Endothelial cell of umbilical vein (primary cell): Measurements from ENCODE around the gene SH3GL3. TPM values are rescaled to one million over a fixed set of nuclear protein-coding genes. Genes with fewer than 3 reads are reported as not detected.

Experiments used
- BruUV-seq: library from RNA; stranded (reverse); fragments of 400-500 nt; replicated peaks from 2 replicates; lab custom pipeline; 2021; lab: Mats Ljungman, UMichigan
- CTCF ChIA-PET: fragments of 300-600, 350-600 bp; sonication (Branson Sonifier 250); formaldehyde crosslinking; loops from one replicate; lab custom pipeline; 2021; ENCODE audit warnings: antibody characterized with exemption, inconsistent platforms; lab: Charles Lee
- POLR2A ChIA-PET: fragments of 300-600, 350-600 bp; sonication (Branson Sonifier 250); formaldehyde crosslinking; loops from one replicate; lab custom pipeline; 2021; ENCODE audit warnings: antibody characterized with exemption, inconsistent platforms; lab: Charles Lee
- DNase-seq: peaks from one replicate; pipeline ENCODE4 v3.0.0-alpha.2; 2011; ENCODE audit warnings: low read depth, low spot score
- FAIRE-seq: peaks from 2 replicates; lab custom pipeline; 2011; peaks lifted over from hg19 to GRCh38; lab: Jason Lieb, UNC
- H2AFZ ChIP-seq: 2 replicates; pipeline ENCODE4 v1.6.0; 2012; ENCODE audit warnings: low read depth, low read length, control low read depth, inconsistent platforms
- H3K27ac ChIP-seq: 2 replicates; pipeline ENCODE4 v1.5.1; 2011; ENCODE audit warnings: low read depth, mild to moderate bottlenecking, control low read depth, low read length, moderate library complexity; ENCODE audit not compliant: insufficient read depth
- H3K27me3 ChIP-seq, 2 experiments: 2 replicates each; pipeline versions ENCODE4 v1.6.0 to v1.6.1; 2011; ENCODE audit warnings: low read length in 2 of 2, mixed read lengths in 1 of 2; ENCODE audit not compliant: control insufficient read depth in 2 of 2, insufficient read depth in 2 of 2
- H3K36me3 ChIP-seq, 2 experiments: 2 replicates in 1 of 2; 3 replicates in 1 of 2; pipeline ENCODE4 v1.5.1; 2011; ENCODE audit warnings: low read length in 2 of 2, mild to moderate bottlenecking in 1 of 2, moderate library complexity in 1 of 2; ENCODE audit not compliant: control insufficient read depth in 2 of 2, insufficient read depth in 2 of 2; ENCODE audit errors: extremely low read depth in 1 of 2
- H3K4me1 ChIP-seq: 3 replicates; pipeline ENCODE4 v1.5.1; 2011; ENCODE audit warnings: mild to moderate bottlenecking, low read length; ENCODE audit not compliant: control insufficient read depth, insufficient read depth; ENCODE audit errors: extremely low read depth
- H3K4me2 ChIP-seq: 2 replicates; pipeline ENCODE4 v1.6.1; 2011; ENCODE audit warnings: low read length, control low read depth, mixed read lengths; ENCODE audit not compliant: insufficient read depth
- H3K4me3 ChIP-seq, 3 experiments: fragments of 200-600 bp in 1 of 3; sonication (generic), shearing (Covaris generic) in 1 of 3; replicated peaks in 1 of 3; 2 replicates each; pipeline ENCODE4 v1.5.1; 2011 to 2016; ENCODE audit warnings: control low read depth in 3 of 3, low read length in 3 of 3, mild to moderate bottlenecking in 2 of 3, inconsistent platforms in 1 of 3, low read depth in 1 of 3, moderate library complexity in 1 of 3; ENCODE audit not compliant: insufficient read depth in 1 of 3
- H3K79me2 ChIP-seq: 2 replicates; pipeline ENCODE4 v1.6.0; 2012; ENCODE audit warnings: low read length, inconsistent platforms; ENCODE audit not compliant: control insufficient read depth, insufficient read depth
- H3K9ac ChIP-seq: replicated peaks from 2 replicates; pipeline ENCODE3; 2011; ENCODE audit warnings: low read length, control low read depth; ENCODE audit not compliant: insufficient read depth; ENCODE audit errors: extremely low read depth
- H3K9me1 ChIP-seq: replicated peaks from 3 replicates; pipeline ENCODE4 v1.6.0; 2011; ENCODE audit warnings: mild to moderate bottlenecking, low read length; ENCODE audit not compliant: control insufficient read depth, insufficient read depth; ENCODE audit errors: extremely low read depth
- H3K9me3 ChIP-seq: replicated peaks from 2 replicates; pipeline ENCODE4 v1.5.1; 2012; ENCODE audit warnings: low read length, inconsistent platforms; ENCODE audit not compliant: control insufficient read depth, insufficient read depth
- H4K20me1 ChIP-seq: replicated peaks from 2 replicates; pipeline ENCODE3; 2011; ENCODE audit warnings: mild to moderate bottlenecking, low read length; ENCODE audit not compliant: control insufficient read depth, insufficient read depth; ENCODE audit errors: extremely low read depth
- CTCF ChIP-seq, 2 donors: IDR thresholded peaks; 1 replicate in 1 of 2; 2 replicates in 1 of 2; pipeline ENCODE4 v1.5.1; 2011; ENCODE audit warnings: low read length in 2 of 2, mild to moderate bottlenecking in 2 of 2, moderate library complexity in 2 of 2, control low read depth in 1 of 2, inconsistent platforms in 1 of 2, low read depth in 1 of 2; ENCODE audit not compliant: insufficient read depth in 1 of 2; ENCODE audit errors: extremely low read depth in 1 of 2
- EZH2 ChIP-seq: IDR thresholded peaks from 2 replicates; pipeline ENCODE4 v1.6.1; 2012; ENCODE audit warnings: borderline replicate concordance, low read depth, mild to moderate bottlenecking, moderate library complexity, low read length, inconsistent platforms; ENCODE audit not compliant: severe bottlenecking
- FOS ChIP-seq: IDR thresholded peaks from 2 replicates; pipeline ENCODE4 v1.6.1; 2011; ENCODE audit warnings: mild to moderate bottlenecking, low read length, moderate library complexity, borderline replicate concordance; ENCODE audit not compliant: insufficient read depth
- GATA2 ChIP-seq: IDR thresholded peaks from 2 replicates; pipeline ENCODE4 v1.7.0; 2011; ENCODE audit warnings: low read depth, mild to moderate bottlenecking, moderate library complexity, mixed read lengths, low read length; ENCODE audit not compliant: insufficient read length, insufficient read depth
- JUN ChIP-seq: IDR thresholded peaks from 2 replicates; pipeline ENCODE4 v1.6.1; 2011; ENCODE audit warnings: borderline replicate concordance, low read depth; ENCODE audit not compliant: insufficient read length, insufficient read depth
- MAX ChIP-seq: IDR thresholded peaks from 2 replicates; pipeline ENCODE4 v1.6.1; 2011; ENCODE audit not compliant: insufficient read depth, insufficient read length
- MYC ChIP-seq: IDR thresholded peaks from one replicate; pipeline ENCODE4 v1.6.1; 2011; ENCODE audit warnings: mild to moderate bottlenecking, low read depth, low read length
- POLR2A ChIP-seq: IDR thresholded peaks from 2 replicates; pipeline ENCODE4 v1.6.1; 2012; ENCODE audit warnings: low read depth, mild to moderate bottlenecking, control low read depth, low read length
- POLR2AphosphoS5 ChIP-seq: IDR thresholded peaks from 2 replicates; pipeline ENCODE4 v1.6.1; 2012; ENCODE audit warnings: low read depth, mild to moderate bottlenecking, control low read depth, low read length, moderate library complexity; ENCODE audit not compliant: insufficient read depth
- dilution Hi-C: fragments of 300-500 bp; cut with MboI; formaldehyde crosslinking; loops from one replicate; pipeline ENCODE4 v1.15.0; 2019; ENCODE audit warnings: low sequenced_read_pairs; ENCODE audit not compliant: extremely low pct_ligation_motif_present
- intact Hi-C: fragments of 100-400 bp; cut with micrococcal nuclease; formaldehyde crosslinking; loops from one replicate; pipeline ENCODE4 v1.10.0; 2022
- polyA plus RNA-seq, 4 experiments: library from polyadenylated mRNA; depleted of rRNA in 3 of 4; stranded (reverse) in 3 of 4; unstranded in 1 of 4; fragments of >200 nt; gene quantifications; 2 replicates each; pipeline versions ENCODE4 v1.2.1 to v1.2.3, GENCODE V29; 2011 to 2012; ENCODE audit warnings: missing spikeins in 1 of 4
- total RNA-seq: library from RNA; stranded (reverse); gene quantifications from 2 replicates; pipeline ENCODE4 v1.2.3, GENCODE V29; 2021

Gene SH3GL3
- total and polyA plus RNA-seq, 2 donors (not counting 3 experiments of a cell fraction or from before 2014, with no cell fraction given), result not detected

- H3K9ac ChIP-seq, result no peak overlapping the region
- H3K9me3 ChIP-seq, result no peaks in the 10 kb centered on the region
- H3K36me3 ChIP-seq, result no peaks in the 10 kb centered on the region
- H3K27me3 ChIP-seq, result no peaks in the 10 kb centered on the region
- H3K9me1 ChIP-seq, result no peaks in the 10 kb centered on the region
- intact Hi-C loops, result loop anchor here (1.0 to 10.0 kb wide), 4 partner anchors 273 to 550 kb away; partner anchors contain the start of gene C15orf40
- DNase-seq (no peak), FAIRE-seq (no peak)
- no peak overlapping the region for H3K4me3 ChIP-seq
- POLR2A ChIA-PET, result no interaction called here
- no peaks in the 10 kb centered on the region for H4K20me1 ChIP-seq
- no TSS peak for BruUV-seq
- H2AFZ ChIP-seq, result no peak overlapping the region
- TF ChIP-seq MYC (no peak), EZH2 (no peak), MAX (no peak), POLR2A (no peak), FOS (no peak), POLR2AphosphoS5 (no peak), CTCF (IDR thresholded peaks at IDR 0.05; ENCODE audit: extremely low read depth in 1 of 2, insufficient read depth in 1 of 2, low read depth in 1 of 2, low read length in 2 of 2) (no peak), GATA2 (no peak), JUN (no peak)
- H3K4me2 ChIP-seq, result no peak overlapping the region
- dilution Hi-C loops, result no loop called here
- H3K79me2 ChIP-seq, result no peaks in the 10 kb centered on the region
- CTCF ChIA-PET, result interaction anchor here (0.6 to 3.9 kb wide), 21 partner anchors 8 to 432 kb away, joined by 3 to 38 read pairs (median 4); partner anchors contain the start of gene SH3GL3
- H3K27ac ChIP-seq, result no peak overlapping the region
- no peaks in the 10 kb centered on the region for H3K4me1 ChIP-seq
Measured at GRCh38 chr15:83565138-83565537, 118.0 kb downstream of the SH3GL3 start.
